HCT116 (cell line): ENCODE data around the gene SIL1. TPM values are rescaled to one million over a fixed set of nuclear protein-coding genes. Genes with fewer than 3 reads are reported as not detected.

Experiments
- ATAC-seq: fragments of 200-7000 bp; cut with Tn5 transposase; 2 replicates; pipeline ENCODE4 v1.9.1; 2020; ENCODE audit warnings: mild to moderate bottlenecking, moderate library complexity
- BruUV-seq: library from RNA; stranded (reverse); fragments of 400-500 nt; replicated peaks from 2 replicates; lab custom pipeline; 2021; lab: Mats Ljungman, UMichigan
- CTCF ChIA-PET: fragments of 300-600 bp; sonication (Branson Sonifier 250); formaldehyde crosslinking; loops from one replicate; lab custom pipeline; 2021; ENCODE audit warnings: antibody characterized with exemption; lab: Charles Lee
- POLR2A ChIA-PET: fragments of 300-600, 350-600 bp; sonication (Branson Sonifier 250); formaldehyde crosslinking; loops from one replicate; lab custom pipeline; 2021; ENCODE audit warnings: antibody characterized with exemption; lab: Charles Lee
- RAD21 ChIA-PET, 2 experiments: fragments of 300-600 bp; sonication (Branson Sonifier 250); formaldehyde crosslinking; loops; one replicate each; lab custom pipeline; 2023; ENCODE audit warnings: low total read pairs in 2 of 2; ENCODE audit not compliant: uncharacterized antibody in 2 of 2, unreplicated experiment in 2 of 2, low non-redundant PET in 1 of 2; lab: Charles Lee
- DNase-seq: peaks from one replicate; pipeline ENCODE4 v3.0.0-alpha.2; 2010; ENCODE audit warnings: low read depth, low spot score
- H2AFZ ChIP-seq: fragments of 200-600 bp; shearing (Covaris generic), sonication (generic); 2 replicates; pipeline ENCODE4 v1.6.1; 2017; ENCODE audit warnings: low read depth, mixed run types, mixed read lengths, antibody characterized with exemption, low read length; ENCODE audit not compliant: poor library complexity, severe bottlenecking
- H3K27ac ChIP-seq: 2 replicates; pipeline ENCODE4 v1.5.1; 2012; ENCODE audit warnings: low read depth, low read length
- H3K27me3 ChIP-seq: fragments of 200-600 bp; sonication (generic); 2 replicates; pipeline ENCODE4 v1.6.1; 2016; ENCODE audit warnings: mixed run types, low read length, mixed read lengths; ENCODE audit not compliant: insufficient read depth
- H3K36me3 ChIP-seq, 2 experiments: fragments of 200-500 bp in 1 of 2; fragments of 200-600 bp in 1 of 2; sonication (Bioruptor generic) in 1 of 2; sonication (generic) in 1 of 2; 2 replicates each; pipeline versions ENCODE4 v1.5.1 to v1.6.1; 2014 to 2016; ENCODE audit warnings: low read length in 2 of 2, inconsistent platforms in 1 of 2, mixed read lengths in 1 of 2, mixed run types in 1 of 2; ENCODE audit not compliant: insufficient read depth in 2 of 2, control insufficient read depth in 1 of 2
- H3K4me1 ChIP-seq, 2 experiments: fragments of 200-600 bp in 1 of 2; sonication (generic) in 1 of 2; 2 replicates each; pipeline versions ENCODE4 v1.5.1 to v1.6.1; 2012 to 2017; ENCODE audit warnings: low read length in 2 of 2, inconsistent platforms in 1 of 2, mild to moderate bottlenecking in 1 of 2, mixed read lengths in 1 of 2, mixed run types in 1 of 2, moderate library complexity in 1 of 2; ENCODE audit not compliant: insufficient read depth in 2 of 2, control insufficient read depth in 1 of 2
- H3K4me2 ChIP-seq: fragments of 200-600 bp; sonication (generic); 2 replicates; pipeline ENCODE4 v1.6.1; 2017; ENCODE audit warnings: mixed run types, low read length, mixed read lengths
- H3K4me3 ChIP-seq, 2 experiments: fragments of 200-600 bp in 1 of 2; sonication (generic) in 1 of 2; replicated peaks in 1 of 2; 2 replicates each; pipeline ENCODE4 v1.5.1; 2011 to 2016; ENCODE audit warnings: low read length in 2 of 2, control low read depth in 1 of 2, low read depth in 1 of 2, mild to moderate bottlenecking in 1 of 2, mixed read lengths in 1 of 2, mixed run types in 1 of 2
- H3K79me2 ChIP-seq: fragments of 200-600 bp; sonication (generic); 2 replicates; pipeline ENCODE4 v1.6.1; 2017; ENCODE audit warnings: mild to moderate bottlenecking, mixed run types, low read length, moderate library complexity, mixed read lengths; ENCODE audit not compliant: insufficient read depth
- H3K9ac ChIP-seq: fragments of 200-600 bp; sonication (generic); 2 replicates; pipeline ENCODE4 v1.6.1; 2016; ENCODE audit warnings: low read length, mixed read lengths
- H3K9me2 ChIP-seq: fragments of 200-600 bp; sonication (generic), shearing (Covaris generic); 2 replicates; pipeline ENCODE4 v1.6.1; 2017; ENCODE audit warnings: mixed run types, mild to moderate bottlenecking, moderate library complexity; ENCODE audit not compliant: insufficient read depth
- H3K9me3 ChIP-seq, 2 experiments: fragments of 200-500 bp in 1 of 2; fragments of 200-600 bp in 1 of 2; sonication (Bioruptor generic) in 1 of 2; sonication (generic) in 1 of 2; 2 replicates each; pipeline ENCODE4 v1.6.1; 2014 to 2017; ENCODE audit warnings: low read length in 2 of 2, mixed read lengths in 2 of 2, inconsistent platforms in 1 of 2, low read depth in 1 of 2, mild to moderate bottlenecking in 1 of 2, mixed run types in 1 of 2, moderate library complexity in 1 of 2; ENCODE audit not compliant: control insufficient read depth in 1 of 2, insufficient read depth in 1 of 2
- H4K20me1 ChIP-seq: fragments of 200-600 bp; sonication (generic), shearing (Covaris generic); 2 replicates; pipeline ENCODE4 v1.6.1; 2017; ENCODE audit warnings: mixed run types, mild to moderate bottlenecking, moderate library complexity; ENCODE audit not compliant: insufficient read depth
- CBX3 ChIP-seq: IDR thresholded peaks from 2 replicates; pipeline ENCODE4 v1.6.1; 2012; ENCODE audit warnings: low read depth
- EGR1 ChIP-seq: IDR thresholded peaks from 2 replicates; pipeline ENCODE4 v1.6.1; 2012; ENCODE audit warnings: low read depth
- ELF1 ChIP-seq: IDR thresholded peaks from 2 replicates; pipeline ENCODE4 v1.6.1; 2012; ENCODE audit warnings: low read depth, borderline replicate concordance
- EZH2 ChIP-seq: fragments of 200-600 bp; sonication (generic); IDR thresholded peaks from 2 replicates; pipeline ENCODE4 v1.6.1; 2017; ENCODE audit warnings: antibody characterized with exemption, mixed run types
- EZH2phosphoT487 ChIP-seq: fragments of 200-600 bp; IDR thresholded peaks from 2 replicates; pipeline ENCODE4 v1.6.1; 2018; ENCODE audit warnings: antibody characterized with exemption, borderline replicate concordance
- FOSL1 ChIP-seq: IDR thresholded peaks from 2 replicates; pipeline ENCODE4 v1.6.1; 2012; ENCODE audit warnings: low read depth
- JUND ChIP-seq: IDR thresholded peaks from 2 replicates; pipeline ENCODE4 v1.6.1; 2012
- POLR2A ChIP-seq: IDR thresholded peaks from 2 replicates; pipeline ENCODE4 v1.7.0; 2011; ENCODE audit warnings: borderline replicate concordance; ENCODE audit not compliant: insufficient read depth, insufficient read length; ENCODE audit errors: extremely low read depth
- POLR2AphosphoS5 ChIP-seq: IDR thresholded peaks from 2 replicates; pipeline ENCODE4 v1.6.1; 2011; ENCODE audit warnings: mild to moderate bottlenecking, low read depth, low read length, moderate library complexity
- SP1 ChIP-seq: IDR thresholded peaks from 2 replicates; pipeline ENCODE4 v1.6.1; 2012; ENCODE audit warnings: low read depth
- SRF ChIP-seq: IDR thresholded peaks from 2 replicates; pipeline ENCODE4 v1.6.1; 2012; ENCODE audit warnings: low read depth
- YY1 ChIP-seq: IDR thresholded peaks from 2 replicates; pipeline ENCODE4 v1.6.1; 2011; ENCODE audit warnings: low read length, low read depth, moderate library complexity, mild to moderate bottlenecking; ENCODE audit not compliant: insufficient replicate concordance; ENCODE audit errors: extremely low read depth
- ZFX ChIP-seq: fragments of 450-650 bp; IDR thresholded peaks from 2 replicates; pipeline ENCODE4 v1.6.1; 2017
- intact Hi-C: fragments of 100-400 bp; cut with micrococcal nuclease; formaldehyde crosslinking; loops from 2 replicates; pipeline ENCODE4 v1.10.0; 2022
- total RNA-seq: library from RNA; stranded (reverse); gene quantifications from one replicate; pipeline ENCODE4 v1.2.1, GENCODE V29; 2021; ENCODE audit not compliant: unreplicated experiment
- TF ChIP-seq, protein P1 (sequence below): IDR thresholded peaks from 2 replicates; pipeline ENCODE4 v1.6.1; 2011; ENCODE audit warnings: mild to moderate bottlenecking, low read length, moderate library complexity; ENCODE audit not compliant: insufficient replicate concordance; ENCODE audit errors: extremely low read depth
- TF ChIP-seq, protein P2 (sequence below): IDR thresholded peaks from 2 replicates; pipeline ENCODE4 v1.6.1; 2012
- TF ChIP-seq, protein P3 (sequence below), 3 experiments: fragments of 200-600 bp in 1 of 3; sonication (generic) in 1 of 3; IDR thresholded peaks in 2 of 3; conservative IDR thresholded peaks in 1 of 3; 2 replicates each; pipeline ENCODE4 v1.5.1; 2012 to 2017; ENCODE audit warnings: low read depth in 2 of 3, low read length in 2 of 3, antibody characterized with exemption in 1 of 3, borderline replicate concordance in 1 of 3, control low read depth in 1 of 3, mild to moderate bottlenecking in 1 of 3, mixed read lengths in 1 of 3, mixed run types in 1 of 3, moderate library complexity in 1 of 3; ENCODE audit not compliant: insufficient read depth in 1 of 3
- TF ChIP-seq, protein P4 (sequence below): IDR thresholded peaks from 2 replicates; pipeline ENCODE4 v1.6.1; 2012; ENCODE audit warnings: low read depth

Gene SIL1
- total RNA-seq, 1 experiment from 2014 or later: 34.0 TPM

DNA sequence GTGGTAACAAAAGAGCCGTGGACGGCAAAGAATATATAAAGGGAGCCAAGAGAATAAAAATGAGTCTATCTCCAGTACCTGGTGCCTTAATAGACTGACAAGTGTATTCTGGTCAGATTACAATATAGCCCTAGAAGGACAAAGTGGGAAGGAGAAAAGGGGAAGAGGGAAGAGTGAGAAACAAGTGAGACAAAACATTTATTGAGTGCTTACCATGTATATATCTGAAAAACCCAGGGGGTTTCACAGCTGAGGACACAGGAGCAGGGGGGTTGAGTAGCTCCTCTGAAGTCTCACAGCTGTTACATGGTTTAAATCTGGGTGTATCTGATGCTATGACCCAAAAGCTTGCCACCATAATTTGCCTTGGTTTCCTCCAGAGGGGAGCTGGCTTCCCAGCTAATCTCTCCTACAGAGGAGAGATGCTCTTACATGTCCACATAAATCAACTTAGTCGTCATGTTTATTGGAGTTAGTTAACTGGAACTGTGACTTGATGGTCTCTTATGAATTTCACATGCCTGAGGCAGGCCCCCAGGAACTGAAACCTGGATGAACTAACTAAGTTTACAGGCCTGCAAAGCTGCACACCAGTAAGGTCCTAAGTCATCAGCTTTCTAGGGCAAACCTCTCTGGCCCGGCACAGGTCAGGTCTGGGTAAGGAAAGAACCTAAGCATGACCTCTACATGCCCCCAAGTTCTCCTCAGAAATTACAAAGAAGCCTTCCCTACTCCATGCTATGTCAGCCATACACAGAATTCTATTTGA is 15.5 kb downstream of the SIL1 start (continued):
- TF ChIP-seq ZFX: no peak

DNA sequence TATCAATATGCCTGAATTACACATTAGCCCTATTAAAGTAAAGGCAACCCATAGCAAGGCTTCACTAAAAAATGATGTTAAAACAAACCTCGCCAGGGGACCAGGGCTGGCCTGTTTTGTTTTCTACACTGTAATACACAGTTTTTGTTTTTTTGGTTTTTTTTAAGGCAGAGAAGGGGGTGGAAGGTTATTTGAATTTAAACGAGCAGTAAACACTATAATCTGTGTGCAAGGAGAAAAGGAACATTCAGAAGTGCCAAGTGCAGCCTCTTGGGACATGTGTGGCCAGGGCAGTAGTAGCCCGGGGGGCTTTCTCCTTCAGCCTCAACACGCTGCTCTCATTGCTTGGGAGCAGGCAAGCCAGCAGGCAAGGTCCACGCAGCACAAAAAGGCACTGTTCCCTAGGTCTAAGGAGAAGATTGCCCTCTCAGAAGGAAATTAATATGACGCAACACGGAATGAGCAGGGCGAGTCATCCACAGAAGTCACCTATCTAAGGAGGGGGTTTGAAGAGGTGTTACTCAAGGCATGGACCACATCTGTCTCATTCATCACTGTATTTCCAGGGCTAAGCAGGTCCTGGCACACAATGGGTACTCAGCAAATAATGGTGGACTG is 16.2 kb downstream of the SIL1 start:
- no TSS peak for BruUV-seq
- intact Hi-C loops: no loop called here
- H3K4me1 ChIP-seq: peaks cover 14 to 21% of the 10 kb centered on the region in 2 experiments
- TF ChIP-seq, protein P1, sequence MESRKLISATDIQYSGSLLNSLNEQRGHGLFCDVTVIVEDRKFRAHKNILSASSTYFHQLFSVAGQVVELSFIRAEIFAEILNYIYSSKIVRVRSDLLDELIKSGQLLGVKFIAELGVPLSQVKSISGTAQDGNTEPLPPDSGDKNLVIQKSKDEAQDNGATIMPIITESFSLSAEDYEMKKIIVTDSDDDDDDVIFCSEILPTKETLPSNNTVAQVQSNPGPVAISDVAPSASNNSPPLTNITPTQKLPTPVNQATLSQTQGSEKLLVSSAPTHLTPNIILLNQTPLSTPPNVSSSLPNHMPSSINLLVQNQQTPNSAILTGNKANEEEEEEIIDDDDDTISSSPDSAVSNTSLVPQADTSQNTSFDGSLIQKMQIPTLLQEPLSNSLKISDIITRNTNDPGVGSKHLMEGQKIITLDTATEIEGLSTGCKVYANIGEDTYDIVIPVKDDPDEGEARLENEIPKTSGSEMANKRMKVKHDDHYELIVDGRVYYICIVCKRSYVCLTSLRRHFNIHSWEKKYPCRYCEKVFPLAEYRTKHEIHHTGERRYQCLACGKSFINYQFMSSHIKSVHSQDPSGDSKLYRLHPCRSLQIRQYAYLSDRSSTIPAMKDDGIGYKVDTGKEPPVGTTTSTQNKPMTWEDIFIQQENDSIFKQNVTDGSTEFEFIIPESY: no peak
- TF ChIP-seq SP1: peak; percentile 47
- no peak for TF ChIP-seq ZFX
- TF ChIP-seq, protein P2, sequence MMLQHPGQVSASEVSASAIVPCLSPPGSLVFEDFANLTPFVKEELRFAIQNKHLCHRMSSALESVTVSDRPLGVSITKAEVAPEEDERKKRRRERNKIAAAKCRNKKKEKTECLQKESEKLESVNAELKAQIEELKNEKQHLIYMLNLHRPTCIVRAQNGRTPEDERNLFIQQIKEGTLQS: peak; percentile 79
- TF ChIP-seq, protein P3, sequence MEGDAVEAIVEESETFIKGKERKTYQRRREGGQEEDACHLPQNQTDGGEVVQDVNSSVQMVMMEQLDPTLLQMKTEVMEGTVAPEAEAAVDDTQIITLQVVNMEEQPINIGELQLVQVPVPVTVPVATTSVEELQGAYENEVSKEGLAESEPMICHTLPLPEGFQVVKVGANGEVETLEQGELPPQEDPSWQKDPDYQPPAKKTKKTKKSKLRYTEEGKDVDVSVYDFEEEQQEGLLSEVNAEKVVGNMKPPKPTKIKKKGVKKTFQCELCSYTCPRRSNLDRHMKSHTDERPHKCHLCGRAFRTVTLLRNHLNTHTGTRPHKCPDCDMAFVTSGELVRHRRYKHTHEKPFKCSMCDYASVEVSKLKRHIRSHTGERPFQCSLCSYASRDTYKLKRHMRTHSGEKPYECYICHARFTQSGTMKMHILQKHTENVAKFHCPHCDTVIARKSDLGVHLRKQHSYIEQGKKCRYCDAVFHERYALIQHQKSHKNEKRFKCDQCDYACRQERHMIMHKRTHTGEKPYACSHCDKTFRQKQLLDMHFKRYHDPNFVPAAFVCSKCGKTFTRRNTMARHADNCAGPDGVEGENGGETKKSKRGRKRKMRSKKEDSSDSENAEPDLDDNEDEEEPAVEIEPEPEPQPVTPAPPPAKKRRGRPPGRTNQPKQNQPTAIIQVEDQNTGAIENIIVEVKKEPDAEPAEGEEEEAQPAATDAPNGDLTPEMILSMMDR (IDR thresholded peaks at IDR 0.05 in 2 of 3, conservative IDR thresholded peaks at IDR 0.05 in 1 of 3; ENCODE audit: borderline replicate concordance in 1 of 3, insufficient read depth in 1 of 3, low read depth in 2 of 3, low read length in 2 of 3): no peak
- TF ChIP-seq JUND: peak; percentile 74
- no peak for TF ChIP-seq EZH2
- no peak for TF ChIP-seq ELF1
- TF ChIP-seq SRF: no peak
- TF ChIP-seq EZH2phosphoT487: no peak
- 0 out of 2 replicates have a peak, but pooled peaks have one; percentile 60 for TF ChIP-seq CBX3
- no peak for TF ChIP-seq YY1
- peak; percentile 37 for TF ChIP-seq POLR2AphosphoS5
- TF ChIP-seq, protein P4, sequence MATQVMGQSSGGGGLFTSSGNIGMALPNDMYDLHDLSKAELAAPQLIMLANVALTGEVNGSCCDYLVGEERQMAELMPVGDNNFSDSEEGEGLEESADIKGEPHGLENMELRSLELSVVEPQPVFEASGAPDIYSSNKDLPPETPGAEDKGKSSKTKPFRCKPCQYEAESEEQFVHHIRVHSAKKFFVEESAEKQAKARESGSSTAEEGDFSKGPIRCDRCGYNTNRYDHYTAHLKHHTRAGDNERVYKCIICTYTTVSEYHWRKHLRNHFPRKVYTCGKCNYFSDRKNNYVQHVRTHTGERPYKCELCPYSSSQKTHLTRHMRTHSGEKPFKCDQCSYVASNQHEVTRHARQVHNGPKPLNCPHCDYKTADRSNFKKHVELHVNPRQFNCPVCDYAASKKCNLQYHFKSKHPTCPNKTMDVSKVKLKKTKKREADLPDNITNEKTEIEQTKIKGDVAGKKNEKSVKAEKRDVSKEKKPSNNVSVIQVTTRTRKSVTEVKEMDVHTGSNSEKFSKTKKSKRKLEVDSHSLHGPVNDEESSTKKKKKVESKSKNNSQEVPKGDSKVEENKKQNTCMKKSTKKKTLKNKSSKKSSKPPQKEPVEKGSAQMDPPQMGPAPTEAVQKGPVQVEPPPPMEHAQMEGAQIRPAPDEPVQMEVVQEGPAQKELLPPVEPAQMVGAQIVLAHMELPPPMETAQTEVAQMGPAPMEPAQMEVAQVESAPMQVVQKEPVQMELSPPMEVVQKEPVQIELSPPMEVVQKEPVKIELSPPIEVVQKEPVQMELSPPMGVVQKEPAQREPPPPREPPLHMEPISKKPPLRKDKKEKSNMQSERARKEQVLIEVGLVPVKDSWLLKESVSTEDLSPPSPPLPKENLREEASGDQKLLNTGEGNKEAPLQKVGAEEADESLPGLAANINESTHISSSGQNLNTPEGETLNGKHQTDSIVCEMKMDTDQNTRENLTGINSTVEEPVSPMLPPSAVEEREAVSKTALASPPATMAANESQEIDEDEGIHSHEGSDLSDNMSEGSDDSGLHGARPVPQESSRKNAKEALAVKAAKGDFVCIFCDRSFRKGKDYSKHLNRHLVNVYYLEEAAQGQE: no peak
- TF ChIP-seq FOSL1: peak; percentile 73
- no peak for TF ChIP-seq EGR1
- TF ChIP-seq POLR2A: no peak

More for the DNA sequence above, 16.2 kb downstream of the SIL1 start:
- Histone ChIP-seq H2AFZ (no peak overlapping the region), H3K4me3 (no peak overlapping the region), H4K20me1 (no peaks in the 10 kb centered on the region), H3K79me2 (peaks cover 8% of the 10 kb centered on the region; the same call in 1 of the 2 replicates), H3K27ac (no peak overlapping the region), H3K4me2 (peak overlapping the region; percentile 40), H3K36me3 (no peaks in the 10 kb centered on the region), H3K9me2 (no peaks in the 10 kb centered on the region), H3K27me3 (no peaks in the 10 kb centered on the region), H3K9me3 (no peaks in the 10 kb centered on the region), H3K9ac (no peak overlapping the region)
- CTCF ChIA-PET: no interaction called here
- peak; percentile 36 for DNase-seq
- peak; percentile 79 for ATAC-seq
- POLR2A ChIA-PET: no interaction called here
- RAD21 ChIA-PET: no interaction called here
